Fibroblast of skin of right quadriceps (primary cell): ENCODE data around the gene LASP1NB.
"Not testable (repeated sequence)": the region's sequence is repeated elsewhere in the genome, so short reads cannot be mapped to it uniquely, and the experiment has no call there.

ENCODE experiments used
- DNase-seq: peaks from one replicate; pipeline ENCODE4 v3.0.0-alpha.2; 2013

The LASP1NB gene

GRCh38 chr17:38897671-38898290, 27.6 kb upstream of the LASP1NB start:
- no peak for DNase-seq

GRCh38 chr17:38898291-38898679, 27.1 kb upstream of the LASP1NB start:
- no peak for DNase-seq

DNA sequence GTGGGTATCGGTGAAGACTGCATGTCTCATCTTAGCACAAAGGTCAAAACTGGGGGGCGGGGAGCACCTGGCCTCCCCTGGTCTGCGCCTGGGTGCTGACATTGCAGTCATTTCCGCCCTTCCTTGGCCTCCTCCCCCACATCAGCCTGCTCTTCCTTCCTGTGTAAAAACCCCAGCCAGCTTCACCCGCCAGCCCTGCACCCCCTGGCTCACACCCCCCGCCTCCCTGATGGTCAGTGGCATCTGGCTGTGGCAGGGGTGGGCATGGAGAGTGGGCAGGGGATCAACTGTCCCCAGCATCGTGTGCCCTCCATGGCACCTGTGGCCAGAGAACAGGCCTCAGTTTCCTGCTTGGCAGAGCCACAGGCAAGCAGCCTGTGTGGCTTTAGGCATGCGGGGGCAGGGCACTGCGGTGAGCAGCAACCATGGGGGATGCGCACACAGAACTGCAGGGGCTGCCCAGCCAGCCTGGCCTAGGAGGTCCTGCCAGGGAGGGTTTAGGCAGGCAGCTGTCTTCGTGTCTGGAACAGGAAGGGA, 26.5 kb upstream of the LASP1NB start:
- DNase-seq, result no peak

DNA sequence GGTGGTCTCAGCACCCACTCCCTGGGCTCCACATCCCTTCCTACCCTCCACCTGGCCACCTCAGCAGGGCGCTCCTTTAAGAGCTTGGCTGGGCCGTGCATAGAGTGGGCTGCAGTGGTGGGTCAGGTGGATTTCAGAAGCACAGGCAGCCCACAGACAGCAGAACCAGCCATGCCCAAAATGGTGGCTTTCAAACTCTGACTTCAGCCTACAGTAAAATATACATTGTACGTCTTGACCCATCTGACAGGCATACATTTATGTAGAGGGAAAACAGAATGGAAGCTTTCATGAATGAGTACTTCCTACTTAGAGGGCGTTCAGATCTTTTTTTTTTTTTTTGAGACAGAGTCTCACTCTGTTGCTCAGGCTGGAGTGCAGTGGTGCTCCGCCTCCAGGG, 26.0 kb upstream of the LASP1NB start:
- DNase-seq, result no peak

DNA sequence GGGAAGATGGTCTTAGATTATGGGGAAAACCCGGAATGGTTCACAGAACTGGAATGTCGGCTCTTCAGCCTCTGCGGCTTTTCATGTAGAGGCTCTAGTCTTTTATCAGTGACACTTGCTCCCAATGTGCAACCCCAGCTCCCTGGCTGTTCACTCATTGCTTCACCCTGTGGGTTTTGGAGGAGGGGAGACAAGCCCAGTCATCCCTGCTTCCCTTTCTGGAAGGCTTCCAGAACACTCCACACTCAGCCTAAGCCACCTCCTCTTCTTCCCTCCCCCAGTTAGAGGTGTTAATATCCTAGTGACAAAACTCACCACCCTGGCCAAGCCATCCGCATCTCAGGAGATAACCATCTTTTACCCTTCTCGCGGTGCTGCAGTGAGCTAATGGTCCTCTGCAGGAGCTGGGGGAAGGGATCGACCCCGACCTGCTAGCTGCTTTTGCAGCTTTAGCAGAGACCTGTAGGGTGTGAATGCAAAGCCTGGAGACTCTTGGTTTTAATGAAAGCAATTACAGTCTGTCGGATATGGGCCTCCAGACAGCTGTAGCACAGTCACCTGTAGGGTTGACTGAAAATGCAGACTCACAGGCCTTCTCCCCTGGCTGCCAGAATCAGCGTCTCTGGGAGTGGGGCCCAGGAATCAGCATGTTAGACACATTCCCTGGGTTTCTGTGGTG, 24.3 kb upstream of the LASP1NB start:
- peak; percentile 99 for DNase-seq

DNA sequence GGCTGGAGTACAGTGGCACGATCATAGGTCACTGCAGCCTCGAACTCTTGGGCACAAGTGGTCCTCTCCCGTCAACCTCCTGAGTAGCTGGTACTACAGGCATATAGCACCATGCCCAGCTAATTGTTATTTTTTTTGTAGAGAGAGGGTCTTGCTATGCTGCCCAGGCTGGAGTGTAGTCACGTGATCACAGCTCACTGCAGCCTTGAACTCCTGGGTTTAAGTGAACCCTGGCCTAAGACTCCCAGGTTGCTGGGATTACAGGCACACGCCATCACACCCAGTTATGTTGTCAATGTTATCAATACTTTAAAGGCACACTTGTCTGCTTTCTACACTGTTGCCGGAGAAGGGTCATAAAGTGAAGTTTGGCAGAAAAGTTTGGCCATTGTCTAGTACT, 22.0 kb upstream of the LASP1NB start:
- DNase-seq, result no peak

DNA sequence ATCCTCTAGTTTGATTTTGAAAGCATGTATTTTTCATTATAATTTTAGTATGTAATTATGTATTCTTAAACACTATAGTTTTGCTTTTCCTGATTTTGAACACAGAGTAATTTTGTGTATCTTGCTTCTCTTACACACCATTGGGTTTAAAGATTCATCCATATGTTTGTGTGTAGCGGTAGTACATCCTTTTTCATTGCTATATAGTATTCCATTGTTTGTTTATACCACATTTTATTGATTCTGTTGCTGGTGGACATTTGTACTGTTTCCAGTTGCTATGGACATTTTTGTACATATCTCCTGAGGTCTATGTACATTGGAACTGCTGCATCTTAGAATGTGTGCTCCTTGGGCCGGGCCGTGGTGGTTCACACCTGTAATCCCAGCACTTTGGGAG, 20.5 kb upstream of the LASP1NB start:
- no peak for DNase-seq

- DNase-seq, result no peak
These were observed 20.0 kb upstream of the LASP1NB start for GRCh38 chr17:38905375-38905774.

DNA sequence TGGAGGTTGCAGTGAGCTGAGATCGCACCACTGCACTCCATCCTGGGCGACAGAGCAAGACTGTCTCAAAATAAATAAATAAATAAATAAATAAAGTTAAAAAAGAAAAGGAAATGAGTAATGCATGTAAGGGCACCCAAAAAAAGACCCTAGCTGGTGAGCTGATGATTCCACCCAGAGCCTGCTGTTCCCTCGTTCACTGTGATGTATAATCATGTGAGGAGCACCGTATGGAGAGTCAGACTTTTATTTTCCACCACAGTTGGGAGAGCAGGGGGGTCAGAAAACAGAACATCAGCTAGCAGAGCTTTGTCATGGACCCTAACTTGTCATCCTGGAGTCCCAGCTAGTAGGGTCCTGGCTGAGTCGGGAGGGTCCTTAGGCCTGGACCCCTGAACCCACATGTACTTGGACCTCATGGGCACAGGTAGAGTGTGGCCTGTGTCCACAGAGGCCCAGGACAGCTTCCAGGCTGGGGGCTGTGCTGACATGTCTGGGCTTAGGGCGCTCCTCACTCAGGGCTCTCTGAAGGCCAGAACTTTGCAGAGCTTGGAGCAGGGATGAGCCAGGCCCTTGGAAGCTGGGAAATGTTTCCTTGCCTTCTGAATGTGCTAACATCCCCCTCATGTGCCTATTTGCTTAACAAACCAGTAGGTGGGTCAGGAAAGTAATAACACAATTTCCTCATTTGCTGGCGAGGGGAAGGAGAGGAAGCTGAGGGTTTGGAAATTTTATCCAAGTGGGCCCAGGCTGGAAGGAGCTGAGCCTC, 18.8 kb upstream of the LASP1NB start:
- no peak for DNase-seq

GRCh38 chr17:38907930-38908675, 17.3 kb upstream of the LASP1NB start:
- DNase-seq, result no peak

DNA sequence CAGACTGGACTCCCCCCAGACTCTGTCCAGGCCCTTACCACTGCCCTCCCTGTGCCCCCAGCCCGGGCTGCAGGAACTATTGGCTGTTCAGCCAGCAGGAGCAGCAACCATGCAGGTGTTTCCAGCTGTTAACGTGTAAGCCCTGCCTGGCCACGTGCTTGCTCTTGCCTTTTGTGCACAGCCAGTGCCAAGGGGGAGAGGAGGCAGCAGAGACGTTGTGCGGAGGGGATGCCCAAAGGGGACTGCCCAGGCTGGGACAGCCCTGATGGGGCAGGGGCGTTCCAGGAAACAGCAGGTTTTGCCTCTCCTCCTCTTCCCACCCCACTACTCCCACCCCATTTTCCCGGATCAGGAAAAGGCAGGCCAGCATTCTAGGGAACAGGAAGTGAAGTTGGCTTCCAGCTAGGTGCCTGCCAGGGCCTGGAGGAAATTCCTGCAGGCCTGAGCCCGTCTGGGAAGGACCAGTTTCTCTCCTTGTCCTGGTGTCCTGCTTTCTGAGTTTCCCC, 16.7 kb upstream of the LASP1NB start:
- no peak for DNase-seq

- DNase-seq, result no peak
These were observed 15.1 kb upstream of the LASP1NB start for GRCh38 chr17:38910325-38910724.

- no peak for DNase-seq
These were observed 14.2 kb upstream of the LASP1NB start for GRCh38 chr17:38911081-38911730.

DNA sequence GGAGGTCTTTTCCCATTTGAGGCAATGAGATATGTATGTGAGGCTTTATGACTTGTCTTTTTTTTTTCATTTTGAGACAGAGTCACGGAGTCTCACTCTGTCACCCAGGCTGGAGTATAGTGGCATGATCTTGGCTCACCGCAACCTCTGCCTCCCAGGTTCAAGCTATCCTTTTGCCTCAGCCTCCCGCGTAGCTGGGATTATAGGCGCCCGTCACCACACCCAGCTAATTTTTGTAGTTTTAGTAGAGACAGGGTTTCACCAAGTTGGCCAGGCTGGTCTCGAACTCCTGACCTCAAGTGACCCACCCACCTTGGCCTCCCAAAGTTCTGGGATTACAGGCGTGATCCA, 13.7 kb upstream of the LASP1NB start:
- not testable (repeated sequence) for DNase-seq

DNA sequence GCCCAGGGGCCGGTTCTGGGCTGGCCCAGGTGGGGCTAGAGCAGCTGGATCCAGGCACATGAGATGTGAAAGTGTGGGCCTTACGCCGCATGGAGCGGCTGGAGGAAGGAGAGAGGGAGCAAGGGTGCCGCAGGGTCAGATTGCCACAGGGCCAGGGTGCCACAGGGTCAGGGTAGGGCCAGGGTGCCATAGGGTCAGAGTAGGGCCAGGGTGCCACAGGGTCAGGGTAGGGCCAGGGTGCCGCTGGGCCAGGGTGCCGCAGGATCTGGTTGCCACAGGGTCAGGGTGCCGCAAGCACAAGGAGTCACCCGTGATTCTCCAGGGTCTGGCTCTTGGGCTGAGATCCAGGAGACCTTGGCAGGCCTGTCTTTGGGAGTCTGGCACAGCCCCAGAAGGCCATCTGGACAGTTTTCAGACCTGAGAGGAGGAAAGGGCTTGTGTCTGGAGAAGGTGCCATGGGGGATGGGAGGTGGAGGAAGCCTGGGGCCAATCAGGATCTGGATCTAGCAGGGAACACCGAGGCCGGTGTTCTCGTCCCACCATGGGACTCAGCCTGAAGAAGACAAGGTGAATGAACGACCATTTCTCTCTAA, 13.1 kb upstream of the LASP1NB start:
- DNase-seq, result no peak

- no peak for DNase-seq
These were observed 10.4 kb upstream of the LASP1NB start for GRCh38 chr17:38914741-38915638.

DNA sequence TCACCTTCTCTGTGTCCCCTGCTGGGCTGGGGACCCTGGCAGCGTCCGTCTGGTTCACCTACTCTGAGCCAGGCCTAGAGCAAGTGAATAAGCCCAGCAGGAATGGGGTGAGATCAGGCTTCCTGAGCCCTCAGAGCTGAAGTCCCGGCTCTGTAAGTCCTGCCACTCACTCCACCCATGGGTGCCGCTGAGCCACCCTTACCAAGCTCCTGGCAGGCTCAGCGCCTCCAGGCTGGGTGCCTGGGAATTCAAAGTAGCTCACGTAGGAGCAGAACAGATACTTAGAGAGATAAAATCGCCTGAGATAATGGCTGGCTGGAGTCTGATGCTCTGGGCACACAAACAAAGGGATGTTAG, 9.8 kb upstream of the LASP1NB start:
- no peak for DNase-seq

- no peak for DNase-seq
These were observed 8.6 kb upstream of the LASP1NB start for GRCh38 chr17:38916771-38917170.

- DNase-seq, result no peak
These were observed 8.2 kb upstream of the LASP1NB start for GRCh38 chr17:38917259-38917658.

DNA sequence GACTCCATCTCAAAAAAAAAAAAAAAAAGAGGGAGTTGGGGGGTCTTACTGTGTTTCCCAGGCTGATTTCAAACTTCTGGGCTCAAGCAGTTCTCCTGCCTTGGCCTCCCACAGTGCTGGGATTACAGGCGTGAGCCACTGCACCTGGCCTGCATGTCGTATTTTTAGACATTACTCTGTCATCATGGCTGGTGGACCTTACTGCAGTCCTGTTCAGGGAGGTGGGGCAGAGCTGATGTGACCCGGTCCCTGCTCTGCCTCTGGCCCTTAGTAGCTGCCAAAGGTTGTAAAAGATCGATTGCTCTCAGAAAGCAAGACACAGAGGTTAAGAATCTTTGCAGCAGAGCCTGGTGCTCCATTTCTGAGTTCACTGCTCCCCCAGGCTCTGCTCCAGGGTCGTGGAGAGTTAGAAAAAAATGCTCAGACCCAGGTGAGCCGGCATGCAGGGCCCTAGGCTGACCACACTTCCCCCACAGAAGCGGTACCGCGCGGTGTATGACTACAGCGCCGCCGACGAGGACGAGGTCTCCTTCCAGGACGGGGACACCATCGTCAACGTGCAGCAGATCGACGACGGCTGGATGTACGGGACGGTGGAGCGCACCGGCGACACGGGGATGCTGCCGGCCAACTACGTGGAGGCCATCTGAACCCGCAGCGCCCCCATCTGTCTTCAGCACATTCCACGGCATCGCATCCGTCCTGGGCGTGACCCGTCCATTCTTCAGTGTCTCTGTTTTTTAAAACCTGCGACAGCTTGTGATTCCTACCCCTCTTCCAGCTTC, 7.1 kb upstream of the LASP1NB start:
- DNase-seq, result no peak
